NB4 (cell line): ENCODE results near the gene TADA2A.

ENCODE experiments used
- DNase-seq: peaks from one replicate; pipeline ENCODE4 v3.0.0; 2010; ENCODE audit warnings: low read depth
- H3K4me3 ChIP-seq: one replicate; pipeline ENCODE4 v1.5.1; 2011; ENCODE audit warnings: mild to moderate bottlenecking, low read depth, low read length, moderate library complexity
- MAX ChIP-seq: IDR thresholded peaks from 2 replicates; pipeline ENCODE4 v1.6.1; 2011; ENCODE audit warnings: low read depth, low read length
- MYC ChIP-seq: IDR thresholded peaks from 2 replicates; pipeline ENCODE4 v1.6.1; 2011; ENCODE audit warnings: low read depth, low read length
- POLR2A ChIP-seq: IDR thresholded peaks from 2 replicates; pipeline ENCODE4 v1.6.1; 2011; ENCODE audit warnings: mild to moderate bottlenecking; ENCODE audit not compliant: insufficient read length; ENCODE audit errors: extremely low read depth
- TF ChIP-seq, protein P1 (sequence below): IDR thresholded peaks from one replicate; pipeline ENCODE4 v1.5.1; 2012; ENCODE audit warnings: low read depth, low read length

The TADA2A gene

GRCh38 chr17:37500378-37500777 is 93.7 kb downstream of the TADA2A start:
- TF ChIP-seq MYC (no peak), MAX (no peak), POLR2A (no peak)
- TF ChIP-seq, protein P1, sequence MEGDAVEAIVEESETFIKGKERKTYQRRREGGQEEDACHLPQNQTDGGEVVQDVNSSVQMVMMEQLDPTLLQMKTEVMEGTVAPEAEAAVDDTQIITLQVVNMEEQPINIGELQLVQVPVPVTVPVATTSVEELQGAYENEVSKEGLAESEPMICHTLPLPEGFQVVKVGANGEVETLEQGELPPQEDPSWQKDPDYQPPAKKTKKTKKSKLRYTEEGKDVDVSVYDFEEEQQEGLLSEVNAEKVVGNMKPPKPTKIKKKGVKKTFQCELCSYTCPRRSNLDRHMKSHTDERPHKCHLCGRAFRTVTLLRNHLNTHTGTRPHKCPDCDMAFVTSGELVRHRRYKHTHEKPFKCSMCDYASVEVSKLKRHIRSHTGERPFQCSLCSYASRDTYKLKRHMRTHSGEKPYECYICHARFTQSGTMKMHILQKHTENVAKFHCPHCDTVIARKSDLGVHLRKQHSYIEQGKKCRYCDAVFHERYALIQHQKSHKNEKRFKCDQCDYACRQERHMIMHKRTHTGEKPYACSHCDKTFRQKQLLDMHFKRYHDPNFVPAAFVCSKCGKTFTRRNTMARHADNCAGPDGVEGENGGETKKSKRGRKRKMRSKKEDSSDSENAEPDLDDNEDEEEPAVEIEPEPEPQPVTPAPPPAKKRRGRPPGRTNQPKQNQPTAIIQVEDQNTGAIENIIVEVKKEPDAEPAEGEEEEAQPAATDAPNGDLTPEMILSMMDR, result no peak
- no peak overlapping the region for H3K4me3 ChIP-seq
- no peak for DNase-seq

DNA sequence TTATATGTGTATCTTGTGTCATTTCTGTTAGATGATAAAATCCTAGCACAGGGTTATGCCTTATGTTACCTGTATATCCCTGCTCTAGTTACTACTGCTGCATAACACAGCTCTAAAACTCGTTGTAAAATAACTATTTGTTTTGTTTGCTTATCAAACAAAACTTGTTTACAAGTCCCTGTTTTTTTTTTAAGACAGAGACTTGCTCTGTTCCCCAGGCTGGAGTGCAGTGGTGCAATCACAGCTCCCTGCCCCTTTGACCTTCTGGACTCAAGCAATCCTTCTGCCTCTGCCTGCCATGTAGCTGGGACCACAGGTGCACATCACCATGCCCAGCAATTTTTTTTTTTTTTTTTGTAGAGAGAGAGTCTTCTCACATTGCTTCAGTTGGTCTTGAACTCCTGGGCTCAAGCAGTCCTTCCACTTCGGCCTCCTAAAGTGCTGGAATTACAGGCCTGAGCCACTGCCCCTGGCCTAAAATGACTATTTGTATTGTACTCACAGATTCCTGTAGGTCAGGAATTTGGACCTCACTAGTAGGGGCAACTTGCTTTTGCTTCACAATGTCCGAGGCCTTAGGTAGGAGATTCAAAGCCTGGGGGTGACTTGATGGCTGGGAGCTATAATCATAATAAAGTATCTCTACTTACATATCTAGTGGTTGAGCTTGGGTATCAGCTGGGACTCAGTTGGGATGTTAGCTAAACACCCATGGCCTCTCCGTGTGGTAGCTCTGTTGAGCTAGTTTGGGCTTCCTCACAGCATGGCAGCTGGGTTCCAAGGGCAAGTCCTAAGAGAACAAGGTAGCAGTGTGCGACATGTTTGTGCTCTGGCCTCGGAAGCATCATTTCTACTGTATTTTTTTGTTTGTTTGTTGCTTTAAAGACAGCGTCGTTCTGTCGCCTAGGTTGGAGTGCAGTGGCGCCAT is 95.6 kb downstream of the TADA2A start:
- H3K4me3 ChIP-seq, result no peak overlapping the region
- no peak for DNase-seq
- TF ChIP-seq MAX, result no peak
- TF ChIP-seq, protein P1, result no peak
- no peak for TF ChIP-seq MYC
- TF ChIP-seq POLR2A, result no peak

GRCh38 chr17:37503148-37503547 is 96.5 kb downstream of the TADA2A start:
- TF ChIP-seq MAX, result no peak
- TF ChIP-seq, protein P1, result no peak
- no peak for TF ChIP-seq POLR2A
- no peak for TF ChIP-seq MYC
- no peak overlapping the region for H3K4me3 ChIP-seq
- no peak for DNase-seq

DNA sequence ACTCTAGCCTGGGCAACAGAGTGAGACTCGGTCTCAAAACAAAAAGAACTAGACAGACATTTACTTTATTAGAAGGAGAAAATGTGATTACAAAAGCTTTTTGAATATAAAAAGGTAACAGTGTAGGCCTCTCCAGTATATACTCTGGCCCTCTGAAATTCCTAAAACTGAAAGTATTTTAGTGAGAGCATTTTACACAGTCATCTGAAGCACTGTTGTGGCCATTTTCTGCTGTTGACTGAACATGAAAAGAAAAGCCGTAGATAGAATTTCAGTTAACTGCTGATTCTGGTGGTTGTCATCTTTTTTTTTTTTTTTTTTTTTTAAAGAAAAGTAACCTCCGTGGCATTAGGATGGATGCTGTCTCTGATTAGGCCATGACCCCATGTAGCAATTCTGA is 98.6 kb downstream of the TADA2A start:
- H3K4me3 ChIP-seq, result no peak overlapping the region
- TF ChIP-seq MAX (no peak), POLR2A (no peak), MYC (no peak)
- TF ChIP-seq, protein P1, result no peak
- DNase-seq, result no peak

GRCh38 chr17:37506678-37507077 is 100.0 kb downstream of the TADA2A start:
- peak; percentile 57 for DNase-seq
- TF ChIP-seq MAX, result no peak
- TF ChIP-seq, protein P1, result peak; percentile 63
- no peak overlapping the region for H3K4me3 ChIP-seq
